ENCODE data around the gene GAREM1.

- TF ChIP-seq CTCF (IDR thresholded peaks at IDR 0.05 in 2 of 3, conservative IDR thresholded peaks at IDR 0.05 in 1 of 3; ENCODE audit: borderline replicate concordance in 1 of 3, insufficient read depth in 1 of 3, low read depth in 2 of 3, low read length in 2 of 3), result no peak
- TF ChIP-seq POLR2A (IDR thresholded peaks at IDR 0.05; ENCODE audit: borderline replicate concordance, extremely low read depth, insufficient read depth, insufficient read length), result no peak
- TF ChIP-seq RAD21 (IDR thresholded peaks at IDR 0.05; ENCODE audit: low read depth), result no peak
- no peak for TF ChIP-seq CEBPB (IDR thresholded peaks at IDR 0.05; ENCODE audit: low read depth)
- TF ChIP-seq REST (IDR thresholded peaks at IDR 0.05; ENCODE audit: low read depth), result no peak
- no peak for TF ChIP-seq MAX (IDR thresholded peaks at IDR 0.05)
- TF ChIP-seq EGR1 (IDR thresholded peaks at IDR 0.05; ENCODE audit: low read depth), result no peak
- TF ChIP-seq ATF3 (IDR thresholded peaks at IDR 0.05), result no peak
- TF ChIP-seq SP1 (IDR thresholded peaks at IDR 0.05; ENCODE audit: low read depth), result no peak
- TF ChIP-seq EZH2phosphoT487 (IDR thresholded peaks at IDR 0.05; ENCODE audit: borderline replicate concordance), result no peak
- TF ChIP-seq, protein P1, sequence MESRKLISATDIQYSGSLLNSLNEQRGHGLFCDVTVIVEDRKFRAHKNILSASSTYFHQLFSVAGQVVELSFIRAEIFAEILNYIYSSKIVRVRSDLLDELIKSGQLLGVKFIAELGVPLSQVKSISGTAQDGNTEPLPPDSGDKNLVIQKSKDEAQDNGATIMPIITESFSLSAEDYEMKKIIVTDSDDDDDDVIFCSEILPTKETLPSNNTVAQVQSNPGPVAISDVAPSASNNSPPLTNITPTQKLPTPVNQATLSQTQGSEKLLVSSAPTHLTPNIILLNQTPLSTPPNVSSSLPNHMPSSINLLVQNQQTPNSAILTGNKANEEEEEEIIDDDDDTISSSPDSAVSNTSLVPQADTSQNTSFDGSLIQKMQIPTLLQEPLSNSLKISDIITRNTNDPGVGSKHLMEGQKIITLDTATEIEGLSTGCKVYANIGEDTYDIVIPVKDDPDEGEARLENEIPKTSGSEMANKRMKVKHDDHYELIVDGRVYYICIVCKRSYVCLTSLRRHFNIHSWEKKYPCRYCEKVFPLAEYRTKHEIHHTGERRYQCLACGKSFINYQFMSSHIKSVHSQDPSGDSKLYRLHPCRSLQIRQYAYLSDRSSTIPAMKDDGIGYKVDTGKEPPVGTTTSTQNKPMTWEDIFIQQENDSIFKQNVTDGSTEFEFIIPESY (IDR thresholded peaks at IDR 0.05; ENCODE audit: extremely low read depth, insufficient replicate concordance, low read length), result no peak
These were observed 175.1 kb downstream of the GAREM1 start for GRCh38 chr18:32295604-32296003.

All from HCT116 (cell line).